ENCODE measurements around the gene ATP5PD. TPM values are rescaled to one million over a fixed set of nuclear protein-coding genes. Genes with fewer than 3 reads are reported as not detected.

The ATP5PD gene
- total and polyA plus RNA-seq, 2 experiments from 2014 or later, result 411 to 732 TPM

DNA sequence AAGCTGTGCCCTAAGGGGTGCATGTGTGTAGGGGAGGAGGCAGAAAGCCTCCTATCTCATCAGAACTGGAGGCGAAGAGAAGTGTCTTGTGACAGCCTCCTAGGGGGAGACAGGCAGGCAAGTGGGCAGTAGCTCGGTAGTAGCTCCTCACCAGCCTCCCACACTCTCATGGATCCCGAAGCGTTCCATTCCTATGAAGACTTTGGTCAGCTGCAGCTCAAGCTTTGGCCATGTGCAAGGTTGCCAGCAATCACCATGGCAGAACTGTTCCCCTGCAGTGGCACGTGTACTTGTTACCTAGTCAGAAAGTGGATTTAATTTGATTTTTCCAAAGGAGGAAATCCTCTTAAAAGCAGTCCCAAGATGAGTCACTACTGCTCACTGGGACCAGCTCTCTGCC lies 27.6 kb downstream of the ATP5PD start:
- TF ChIP-seq, protein P1, sequence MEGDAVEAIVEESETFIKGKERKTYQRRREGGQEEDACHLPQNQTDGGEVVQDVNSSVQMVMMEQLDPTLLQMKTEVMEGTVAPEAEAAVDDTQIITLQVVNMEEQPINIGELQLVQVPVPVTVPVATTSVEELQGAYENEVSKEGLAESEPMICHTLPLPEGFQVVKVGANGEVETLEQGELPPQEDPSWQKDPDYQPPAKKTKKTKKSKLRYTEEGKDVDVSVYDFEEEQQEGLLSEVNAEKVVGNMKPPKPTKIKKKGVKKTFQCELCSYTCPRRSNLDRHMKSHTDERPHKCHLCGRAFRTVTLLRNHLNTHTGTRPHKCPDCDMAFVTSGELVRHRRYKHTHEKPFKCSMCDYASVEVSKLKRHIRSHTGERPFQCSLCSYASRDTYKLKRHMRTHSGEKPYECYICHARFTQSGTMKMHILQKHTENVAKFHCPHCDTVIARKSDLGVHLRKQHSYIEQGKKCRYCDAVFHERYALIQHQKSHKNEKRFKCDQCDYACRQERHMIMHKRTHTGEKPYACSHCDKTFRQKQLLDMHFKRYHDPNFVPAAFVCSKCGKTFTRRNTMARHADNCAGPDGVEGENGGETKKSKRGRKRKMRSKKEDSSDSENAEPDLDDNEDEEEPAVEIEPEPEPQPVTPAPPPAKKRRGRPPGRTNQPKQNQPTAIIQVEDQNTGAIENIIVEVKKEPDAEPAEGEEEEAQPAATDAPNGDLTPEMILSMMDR (IDR thresholded peaks at IDR 0.05; ENCODE audit: low read depth, low read length), result no peak
- no peak for DNase-seq (ENCODE audit: low read depth in 1 of 2, low spot score in 1 of 2)
- Histone ChIP-seq H3K27ac (no peak overlapping the region), H3K9me3 (ENCODE audit: low read depth) (no peaks in the 10 kb centered on the region), H3K36me3 (peaks cover 2% of the 10 kb centered on the region), H3K27me3 (no peaks in the 10 kb centered on the region), H3K4me3 (no peak overlapping the region), H3K4me1 (ENCODE audit: low read depth) (no peaks in the 10 kb centered on the region)

DNA sequence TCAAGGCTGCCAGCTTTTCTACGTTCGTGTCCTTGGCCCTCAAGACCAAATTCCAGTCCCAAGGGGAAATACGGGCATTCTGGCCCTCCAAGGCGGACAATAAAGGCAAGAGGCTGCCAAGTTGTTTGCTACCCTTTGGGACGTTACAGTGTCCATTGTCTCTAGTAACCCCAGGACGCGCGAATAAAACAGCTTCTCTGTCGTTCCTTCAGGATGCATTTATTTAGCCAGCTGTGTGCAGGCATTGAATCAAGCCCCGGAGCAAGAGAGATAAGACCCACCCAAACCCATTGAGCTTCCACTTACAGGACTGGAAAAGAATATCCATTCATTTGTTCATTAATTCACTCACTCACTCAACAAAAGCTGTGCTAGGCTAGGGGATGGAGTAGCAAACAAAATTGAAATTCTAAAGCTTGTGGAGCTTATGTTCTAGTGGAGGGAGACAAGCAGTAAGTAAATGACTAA lies 33.6 kb downstream of the ATP5PD start:
- peaks cover 4% of the 10 kb centered on the region for H3K4me1 ChIP-seq (ENCODE audit: low read depth)

DNA sequence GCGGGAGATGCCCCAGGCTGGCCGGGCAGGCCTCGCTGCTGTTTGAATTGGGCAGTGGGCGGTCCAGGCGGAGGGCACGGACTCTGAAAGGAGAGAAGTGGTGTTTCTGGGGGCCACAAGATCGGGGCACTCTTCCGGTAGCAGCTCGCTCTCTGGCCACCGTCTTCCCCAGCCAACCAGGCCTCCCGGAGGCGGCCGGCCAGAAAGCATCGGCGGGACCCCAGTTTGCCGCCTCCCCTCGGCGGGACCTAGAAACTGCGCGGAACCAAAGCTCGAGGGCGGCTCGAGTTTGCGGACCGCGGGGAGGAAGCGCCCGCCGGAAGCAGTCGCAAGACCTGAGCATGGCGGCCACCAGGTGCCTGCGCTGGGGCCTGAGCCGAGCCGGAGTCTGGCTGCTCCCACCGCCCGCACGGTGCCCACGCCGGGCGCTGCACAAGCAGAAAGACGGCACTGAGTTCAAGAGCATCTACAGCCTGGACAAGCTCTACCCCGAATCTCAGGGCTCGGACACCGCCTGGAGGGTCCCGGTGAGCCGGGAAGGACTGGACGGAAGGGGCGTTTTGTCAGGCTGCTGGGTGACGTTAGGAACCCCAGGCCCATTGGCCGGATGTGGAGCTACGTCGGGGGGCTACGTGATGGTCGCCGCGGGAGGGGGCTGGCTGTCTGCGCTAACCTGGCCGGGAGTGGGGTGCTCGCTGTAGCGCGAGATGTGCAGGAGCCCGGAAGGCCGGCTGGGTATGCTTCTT lies 34.2 kb downstream of the ATP5PD start, which contains the start of gene MRPL58:
MRPL58 (plus strand) TSS at position 325 of the 746 bp plus-strand sequence; CDS start at position 342, 17 bp downstream.
- TF ChIP-seq, protein P1 (IDR thresholded peaks at IDR 0.05; ENCODE audit: low read depth, low read length), result peak; percentile 63
- peak; percentile 92 to 93 for DNase-seq (ENCODE audit: low read depth in 1 of 2, low spot score in 1 of 2)
- Histone ChIP-seq H3K27ac (peak within 1 kb of the TSS; percentile 91), H3K27me3 (no peaks in the 10 kb centered on the region), H3K9me3 (ENCODE audit: low read depth) (no peaks in the 10 kb centered on the region), H3K36me3 (no peaks in the 10 kb centered on the region), H3K4me3 (peak within 1 kb of the TSS; percentile 55), H3K4me1 (ENCODE audit: low read depth) (peaks cover 4% of the 10 kb centered on the region)

More for the DNA sequence above, 33.6 kb downstream of the ATP5PD start:
- no peak for DNase-seq (ENCODE audit: low read depth in 1 of 2, low spot score in 1 of 2)
- H3K27me3 ChIP-seq, result no peaks in the 10 kb centered on the region
- H3K9me3 ChIP-seq (ENCODE audit: low read depth), result no peaks in the 10 kb centered on the region
- peak overlapping the region; percentile 91 for H3K27ac ChIP-seq
- no peaks in the 10 kb centered on the region for H3K36me3 ChIP-seq
- H3K4me3 ChIP-seq, result peak overlapping the region; percentile 55
- TF ChIP-seq, protein P1 (IDR thresholded peaks at IDR 0.05; ENCODE audit: low read depth, low read length), result no peak

DNA sequence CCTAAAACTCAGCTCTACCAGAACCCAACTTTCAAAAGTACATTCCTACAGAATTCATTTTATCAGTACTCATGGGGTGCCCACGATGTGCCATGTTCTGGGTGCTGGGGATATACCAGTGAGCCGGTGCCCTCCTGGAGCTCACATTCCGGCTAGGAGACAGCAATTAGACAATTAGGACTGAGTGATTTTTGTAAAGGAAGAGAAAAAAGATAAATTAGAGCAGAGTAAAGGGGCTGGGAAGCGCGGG lies 34.7 kb downstream of the ATP5PD start:
- no peak for DNase-seq (ENCODE audit: low read depth in 1 of 2, low spot score in 1 of 2)
- no peaks in the 10 kb centered on the region for H3K9me3 ChIP-seq (ENCODE audit: low read depth)
- TF ChIP-seq, protein P1 (IDR thresholded peaks at IDR 0.05; ENCODE audit: low read depth, low read length), result no peak
- peak overlapping the region; percentile 55 for H3K4me3 ChIP-seq
- peaks cover 4% of the 10 kb centered on the region for H3K4me1 ChIP-seq (ENCODE audit: low read depth)
- H3K27ac ChIP-seq, result peak overlapping the region; percentile 91
- H3K27me3 ChIP-seq, result no peaks in the 10 kb centered on the region
- H3K36me3 ChIP-seq, result no peaks in the 10 kb centered on the region

DNA sequence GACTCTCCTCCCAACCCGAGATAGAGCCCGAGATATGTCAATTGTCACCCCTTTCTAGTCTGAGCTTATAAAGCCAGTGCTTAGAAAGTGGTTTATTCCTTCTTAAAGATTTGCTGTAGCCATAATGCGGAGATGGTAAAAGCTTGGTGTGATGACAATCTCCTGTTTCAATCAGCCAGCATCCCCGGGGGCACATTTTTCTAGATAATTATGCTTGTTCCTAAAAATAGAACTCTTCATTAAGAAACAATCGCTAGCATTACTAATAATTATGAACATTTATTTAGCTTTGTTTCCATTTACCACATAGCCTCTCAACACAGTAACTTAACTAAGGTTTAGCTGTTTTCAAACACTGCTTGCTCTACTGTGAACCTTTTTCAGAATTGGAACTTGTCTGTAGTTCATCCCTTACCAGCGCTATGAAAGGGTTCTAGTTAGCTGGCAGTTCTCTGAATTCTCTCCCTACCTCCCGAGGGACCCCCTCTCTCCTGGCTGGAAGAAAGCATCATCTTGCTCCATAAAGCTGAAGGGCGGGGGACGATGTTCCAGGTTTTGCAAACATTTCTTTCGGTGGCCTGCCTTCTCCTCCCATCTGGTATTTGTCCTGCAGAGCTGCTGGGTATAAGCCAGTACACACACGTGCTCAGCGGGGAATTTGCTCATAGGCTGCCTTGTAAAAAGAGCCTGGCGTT lies 35.2 kb downstream of the ATP5PD start:
- Histone ChIP-seq H3K27ac (peak overlapping the region; percentile 91), H3K36me3 (no peaks in the 10 kb centered on the region), H3K4me3 (peak overlapping the region; percentile 55), H3K27me3 (no peaks in the 10 kb centered on the region), H3K9me3 (ENCODE audit: low read depth) (no peaks in the 10 kb centered on the region), H3K4me1 (ENCODE audit: low read depth) (peaks cover 4% of the 10 kb centered on the region)
- peak in 1 of 2 donors; percentile 88 for DNase-seq (ENCODE audit: low read depth in 1 of 2, low spot score in 1 of 2)
- TF ChIP-seq, protein P1 (IDR thresholded peaks at IDR 0.05; ENCODE audit: low read depth, low read length), result no peak

Data from cardiac muscle cell (in vitro differentiated cells and primary cell).